Hematopoietic multipotent progenitor cell treated with erythropoietin and hydrocortisone succinate and interleukin-3 and kit ligand, for 8 days (in vitro differentiated cells): ENCODE results near the gene MPG.
A peak's percentile ranks its signal among the peaks of the same experiment; 100 is the strongest.
"Not testable (repeated sequence)": the region's sequence is repeated elsewhere in the genome, so short reads cannot be mapped to it uniquely, and the experiment has no call there.

Source experiments
- DNase-seq: peaks from one replicate; pipeline ENCODE4 v3.0.0-alpha.2; 2015

MPG gene

DNA sequence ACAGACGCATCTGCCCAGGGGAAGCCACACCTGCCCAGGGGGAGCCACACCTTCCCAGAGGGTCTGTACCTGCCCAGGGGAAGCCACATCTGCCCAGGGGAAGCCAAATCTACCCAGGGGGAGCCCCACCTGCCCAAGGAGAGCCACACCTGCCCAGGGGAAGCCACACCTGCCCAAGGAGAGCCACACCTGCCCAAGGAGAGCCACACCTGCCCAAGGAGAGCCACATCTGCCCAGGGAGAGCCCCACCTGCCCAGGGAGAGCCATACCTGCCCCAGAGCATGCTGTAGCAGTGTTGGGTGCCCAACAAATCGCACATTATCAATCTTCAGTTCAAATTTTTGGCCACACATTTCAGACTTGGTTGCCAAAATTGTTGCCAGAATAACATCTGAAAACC, 40.8 kb downstream of the MPG start:
- no peak for DNase-seq

DNA sequence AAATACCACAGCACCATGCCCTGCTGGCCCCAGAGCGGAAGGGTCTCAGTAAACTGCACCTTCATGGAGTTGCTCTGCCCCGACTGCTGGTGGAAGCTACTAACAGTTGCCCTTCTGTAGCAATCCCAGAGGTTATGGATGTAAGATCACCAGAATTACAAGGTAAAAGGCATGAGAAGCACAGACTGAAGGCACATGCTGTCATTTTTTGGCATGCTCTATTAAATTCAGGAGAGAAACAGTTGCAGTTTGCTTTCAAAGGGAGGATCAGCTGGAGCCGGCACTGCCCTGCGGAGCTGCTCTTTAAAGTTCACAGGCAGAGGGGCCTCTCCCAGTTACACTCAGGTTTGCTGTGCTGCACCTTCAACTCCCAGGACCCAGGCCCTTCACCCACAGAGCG, 41.3 kb downstream of the MPG start:
- peak; percentile 26 for DNase-seq

DNA sequence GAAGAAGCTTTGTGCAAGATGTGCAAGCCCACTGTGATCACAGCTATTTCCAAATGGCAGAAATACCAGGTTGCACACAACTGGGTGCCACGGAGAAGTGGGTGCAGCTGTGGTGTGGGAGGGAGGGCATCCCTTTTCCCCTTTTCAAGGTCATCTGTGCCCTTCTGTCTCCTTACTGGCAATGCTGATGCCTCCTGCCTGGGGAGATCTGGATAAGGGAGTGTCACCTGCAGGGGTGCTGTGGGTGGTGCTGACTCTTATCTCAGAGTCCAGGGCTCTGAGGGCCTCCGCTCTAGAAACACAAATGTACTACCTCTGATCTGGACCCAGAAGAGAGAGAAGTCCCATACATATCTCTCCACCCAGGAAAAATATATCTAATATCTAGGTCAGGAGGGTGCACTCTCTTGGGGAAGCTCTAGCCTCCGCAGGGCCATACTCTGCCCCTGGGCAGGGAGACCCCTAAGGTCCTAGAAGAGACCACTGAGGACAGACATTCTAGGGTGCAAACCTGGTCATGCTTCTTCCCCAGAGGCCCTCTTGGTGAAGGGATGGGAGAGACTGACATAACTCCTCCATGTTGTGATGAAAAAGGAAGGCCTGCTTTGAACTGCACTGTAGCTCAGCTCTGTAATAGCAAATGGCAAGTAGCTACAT, 41.9 kb downstream of the MPG start:
- DNase-seq = peak; percentile 94

DNA sequence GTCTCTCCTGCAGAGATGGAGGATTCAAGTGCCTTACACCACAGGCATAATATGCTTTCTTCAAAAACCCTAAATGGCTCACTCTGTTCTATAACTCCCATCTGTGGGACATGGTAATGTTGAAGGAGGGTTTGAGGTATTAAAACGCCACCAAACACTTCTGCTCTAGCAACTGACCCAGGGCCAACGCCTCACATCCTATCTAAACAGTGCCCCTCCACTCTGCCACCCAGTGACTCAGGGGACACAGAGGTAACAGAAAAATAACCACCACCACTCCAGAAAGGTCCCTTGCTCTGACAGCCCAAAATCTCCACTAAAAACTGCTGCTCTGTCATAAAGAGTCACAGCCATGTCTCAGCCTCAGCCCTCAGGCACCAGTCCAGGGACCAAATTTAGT, 42.7 kb downstream of the MPG start:
- DNase-seq = peak; percentile 62

DNA sequence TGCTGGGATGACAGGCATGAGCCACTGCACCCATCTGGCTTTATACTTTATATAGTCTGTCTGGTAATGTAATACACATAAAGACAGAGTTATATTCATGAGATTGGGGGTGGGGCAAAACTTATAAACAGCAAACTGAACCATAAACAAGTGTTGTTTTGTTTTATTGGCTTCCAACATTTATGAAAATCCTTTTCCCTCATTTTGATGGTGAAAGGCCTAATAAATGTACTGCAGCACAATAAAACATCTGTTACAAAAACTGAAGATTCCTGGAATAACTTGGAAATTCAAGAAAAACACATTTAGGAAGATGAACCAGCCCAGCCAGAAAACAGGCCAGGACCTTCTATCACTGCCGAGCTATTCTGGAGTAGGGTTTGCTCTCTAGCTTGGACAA, 44.3 kb downstream of the MPG start:
- no peak for DNase-seq

DNA sequence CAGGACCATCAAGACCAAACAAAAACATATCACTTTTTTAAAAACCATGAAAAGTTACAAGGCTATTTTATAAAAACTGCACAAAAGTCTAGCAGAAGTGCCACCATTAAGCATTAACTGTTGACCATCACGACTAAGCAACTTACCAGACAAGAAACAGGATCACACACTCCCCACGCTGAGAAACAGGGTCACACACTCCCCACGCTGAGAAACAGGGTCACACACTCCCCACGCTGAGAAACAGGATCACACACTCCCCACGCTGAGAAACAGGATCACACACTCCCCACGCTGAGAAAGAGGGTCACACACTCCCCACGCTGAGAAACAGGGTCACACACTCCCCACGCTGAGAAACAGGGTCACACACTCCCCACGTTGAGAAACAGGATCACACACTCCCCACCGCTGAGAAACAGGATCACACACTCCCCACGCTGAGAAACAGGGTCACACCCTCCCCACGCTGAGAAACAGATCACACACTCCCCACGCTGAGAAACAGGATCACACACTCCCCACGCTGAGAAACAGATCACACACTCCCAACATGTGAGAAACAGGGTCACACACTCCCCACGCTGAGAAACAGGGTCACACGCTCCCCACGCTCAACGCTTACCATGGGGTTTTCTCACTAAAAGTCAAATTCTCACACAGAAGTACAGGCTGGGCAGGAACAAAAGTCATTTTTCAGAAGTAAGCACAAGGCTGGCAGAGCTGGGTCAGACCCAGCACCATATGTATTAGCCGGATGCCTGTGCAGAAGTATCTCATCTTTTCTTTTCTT, 45.7 kb downstream of the MPG start:
- not testable (repeated sequence) for DNase-seq

DNA sequence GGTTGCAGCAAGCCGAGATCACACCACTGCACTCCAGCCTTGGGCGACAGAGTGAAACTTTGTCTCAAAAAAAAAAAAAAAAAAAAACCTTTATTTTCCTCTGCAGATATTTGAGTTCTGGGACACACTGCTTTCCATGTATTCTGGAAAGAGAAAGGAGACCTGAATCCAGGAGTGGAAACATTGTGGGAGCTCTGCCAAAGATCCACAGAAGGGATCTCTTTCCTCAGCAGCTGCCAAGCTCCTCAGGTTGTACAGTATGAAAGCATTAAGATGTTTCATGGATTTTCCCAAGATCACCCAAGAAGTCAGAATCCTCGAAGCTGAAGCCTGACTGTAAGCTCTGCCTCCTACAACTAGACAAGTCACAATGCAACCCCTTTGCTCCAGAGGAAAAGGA, 47.0 kb downstream of the MPG start:
- DNase-seq = no peak

DNA sequence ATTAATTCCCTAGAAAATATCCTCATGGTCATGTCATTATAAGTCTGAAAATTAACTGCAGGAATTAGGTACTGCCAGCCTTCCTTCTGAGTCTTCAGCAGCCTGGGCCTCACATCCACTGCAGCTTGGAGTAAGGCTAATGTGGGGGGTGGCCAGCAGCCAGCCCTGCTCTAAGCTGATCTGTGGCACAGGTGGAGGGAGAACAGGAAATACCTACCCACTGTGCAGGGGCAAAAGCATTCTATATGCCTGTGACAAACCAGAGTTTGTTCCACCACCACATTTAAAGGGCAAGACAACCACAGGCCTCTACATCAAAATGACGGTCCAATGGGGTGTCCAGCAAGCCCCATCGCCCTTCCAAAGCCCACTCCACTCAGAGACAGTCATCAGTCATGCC, 51.0 kb downstream of the MPG start:
- DNase-seq = no peak

DNA sequence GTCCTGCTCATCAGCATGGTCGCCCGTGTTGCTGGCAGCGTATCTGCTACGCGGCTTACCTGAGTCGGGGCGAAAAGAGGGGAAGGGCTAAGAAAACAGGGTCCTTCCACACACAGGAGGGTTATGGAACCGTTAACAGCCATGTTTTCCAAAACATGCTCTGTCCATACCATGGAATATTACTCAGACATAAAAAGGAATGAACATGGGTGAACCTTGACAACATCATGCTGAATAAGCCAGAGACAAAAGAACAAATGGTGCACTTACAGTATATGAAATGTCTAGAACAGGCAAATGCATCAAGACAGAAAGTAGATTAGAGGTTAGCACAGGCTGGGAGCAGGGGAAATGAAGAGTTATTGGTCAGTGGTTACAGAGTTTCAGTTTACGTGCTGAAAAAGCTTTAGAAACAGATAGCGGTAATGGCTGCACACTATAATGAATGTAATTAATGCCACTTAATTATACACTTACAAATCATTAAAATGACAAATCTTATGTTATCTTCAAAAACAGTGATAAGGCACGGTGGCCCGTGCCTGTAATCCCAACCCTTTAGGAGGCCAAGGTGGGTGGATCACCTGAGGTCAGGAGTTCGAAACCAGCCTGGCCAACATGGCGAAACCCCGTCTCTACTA, 52.6 kb downstream of the MPG start:
- DNase-seq = no peak

DNA sequence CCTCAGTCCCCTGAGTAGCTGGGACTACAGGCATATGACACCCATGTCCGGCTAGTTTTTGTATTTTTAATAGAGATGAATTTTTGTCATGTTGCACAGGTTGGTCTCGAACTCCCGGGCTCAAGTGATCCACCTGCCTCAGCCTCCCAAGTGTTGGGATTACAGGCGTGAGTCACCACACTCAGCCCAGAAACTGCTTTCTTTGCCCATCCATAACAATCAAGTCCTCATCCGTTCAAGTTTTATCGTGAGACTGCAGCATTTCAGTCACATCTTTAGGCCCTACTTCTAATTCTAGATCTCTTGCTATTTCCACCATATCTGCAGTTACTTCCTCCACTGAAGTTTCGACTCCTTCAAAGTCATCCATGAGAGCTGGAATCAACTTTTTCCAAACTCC, 54.1 kb downstream of the MPG start:
- no peak for DNase-seq

DNA sequence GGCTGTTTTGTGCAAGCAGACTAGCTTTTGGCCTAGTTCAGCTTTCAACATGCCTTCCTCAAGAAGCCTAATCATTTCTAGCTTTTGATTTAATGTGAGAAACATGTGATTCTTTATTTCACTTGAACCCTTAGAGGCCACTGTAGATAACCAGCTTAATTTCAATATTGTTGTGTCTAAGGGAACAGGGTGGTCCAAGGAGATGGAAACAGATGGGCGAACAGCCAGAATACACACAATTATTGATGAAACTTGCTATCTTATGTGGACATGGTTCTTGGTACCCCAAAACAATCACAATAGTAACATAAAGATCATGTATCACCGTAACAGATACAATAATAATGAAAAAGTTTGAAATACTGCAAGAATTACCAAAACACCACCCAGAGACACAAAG, 55.7 kb downstream of the MPG start:
- DNase-seq = peak; percentile 67
